ENCODE measurements around the gene OPTN.

The OPTN gene

GRCh38 chr10:13056456-13057077, 43.4 kb upstream of the OPTN start:
- Histone ChIP-seq H3K9me3 (ENCODE audit: control insufficient read depth, low read length) (no peaks in the 10 kb centered on the region), H3K27ac (no peak overlapping the region), H3K36me3 (ENCODE audit: control insufficient read depth, insufficient read depth, low read length) (no peaks in the 10 kb centered on the region), H3K27me3 (ENCODE audit: control insufficient read depth, insufficient read depth, low read length) (no peaks in the 10 kb centered on the region), H3K4me3 (ENCODE audit: low read depth, low read length) (no peak overlapping the region), H3K4me1 (no peaks in the 10 kb centered on the region), H2AFZ (no peak overlapping the region), H3K4me2 (ENCODE audit: low read length) (no peak overlapping the region), H3K79me2 (no peaks in the 10 kb centered on the region), H3K9ac (no peak overlapping the region)
- TF ChIP-seq CTCF (IDR thresholded peaks at IDR 0.05) = no peak

GRCh38 chr10:13062803-13063202, 37.2 kb upstream of the OPTN start:
- TF ChIP-seq CTCF (IDR thresholded peaks at IDR 0.05) = no peak
- Histone ChIP-seq H2AFZ (no peak overlapping the region), H3K4me1 (no peaks in the 10 kb centered on the region), H3K79me2 (no peaks in the 10 kb centered on the region), H3K4me2 (ENCODE audit: low read length) (no peak overlapping the region), H3K27me3 (ENCODE audit: control insufficient read depth, insufficient read depth, low read length) (no peaks in the 10 kb centered on the region), H3K4me3 (ENCODE audit: low read depth, low read length) (no peak overlapping the region), H3K36me3 (ENCODE audit: control insufficient read depth, insufficient read depth, low read length) (no peaks in the 10 kb centered on the region), H3K27ac (no peak overlapping the region), H3K9me3 (ENCODE audit: control insufficient read depth, low read length) (no peaks in the 10 kb centered on the region), H3K9ac (no peak overlapping the region)

- Histone ChIP-seq H3K9me3 (ENCODE audit: control insufficient read depth, low read length) (no peaks in the 10 kb centered on the region), H3K4me2 (ENCODE audit: low read length) (no peak overlapping the region), H3K4me3 (ENCODE audit: low read depth, low read length) (no peak overlapping the region), H3K27ac (no peak overlapping the region), H2AFZ (no peak overlapping the region), H3K9ac (no peak overlapping the region), H3K27me3 (ENCODE audit: control insufficient read depth, insufficient read depth, low read length) (no peaks in the 10 kb centered on the region), H3K4me1 (no peaks in the 10 kb centered on the region), H3K36me3 (ENCODE audit: control insufficient read depth, insufficient read depth, low read length) (no peaks in the 10 kb centered on the region), H3K79me2 (no peaks in the 10 kb centered on the region)
- TF ChIP-seq CTCF (IDR thresholded peaks at IDR 0.05) = no peak
These were observed 33.4 kb upstream of the OPTN start for GRCh38 chr10:13066527-13066926.

- Histone ChIP-seq H3K9ac (no peak overlapping the region), H2AFZ (no peak overlapping the region), H3K9me3 (ENCODE audit: control insufficient read depth, low read length) (no peaks in the 10 kb centered on the region), H3K27ac (no peak overlapping the region), H3K79me2 (no peaks in the 10 kb centered on the region), H3K27me3 (ENCODE audit: control insufficient read depth, insufficient read depth, low read length) (no peaks in the 10 kb centered on the region), H3K36me3 (ENCODE audit: control insufficient read depth, insufficient read depth, low read length) (no peaks in the 10 kb centered on the region), H3K4me1 (no peaks in the 10 kb centered on the region), H3K4me2 (ENCODE audit: low read length) (no peak overlapping the region), H3K4me3 (ENCODE audit: low read depth, low read length) (no peak overlapping the region)
- no peak for TF ChIP-seq CTCF (IDR thresholded peaks at IDR 0.05)
These were observed 32.5 kb upstream of the OPTN start for GRCh38 chr10:13067431-13067830.

GRCh38 chr10:13068071-13068470, 31.9 kb upstream of the OPTN start:
- Histone ChIP-seq H3K4me3 (ENCODE audit: low read depth, low read length) (no peak overlapping the region), H3K36me3 (ENCODE audit: control insufficient read depth, insufficient read depth, low read length) (no peaks in the 10 kb centered on the region)
- no peak for TF ChIP-seq CTCF (IDR thresholded peaks at IDR 0.05)

More at GRCh38 chr10:13068071-13068470, 31.9 kb upstream of the OPTN start:
- no peak overlapping the region for H3K4me2 ChIP-seq (ENCODE audit: low read length)
- no peaks in the 10 kb centered on the region for H3K27me3 ChIP-seq (ENCODE audit: control insufficient read depth, insufficient read depth, low read length)
- H3K9ac ChIP-seq = no peak overlapping the region
- no peak overlapping the region for H3K27ac ChIP-seq
- H3K4me1 ChIP-seq = no peaks in the 10 kb centered on the region
- H3K9me3 ChIP-seq (ENCODE audit: control insufficient read depth, low read length) = no peaks in the 10 kb centered on the region
- H2AFZ ChIP-seq = no peak overlapping the region
- H3K79me2 ChIP-seq = no peaks in the 10 kb centered on the region

All from parathyroid adenoma (tissue), 2 donors.